ENCODE measurements around the gene OXER1. TPM values are rescaled to one million over a fixed set of nuclear protein-coding genes. Genes with fewer than 3 reads are reported as not detected.

The OXER1 gene
- total RNA-seq, 1 experiment from 2014 or later = not detected

- ChIA-PET CTCF (no interaction called here), POLR2A (ENCODE audit: unreplicated experiment) (no interaction called here)
- no peaks in the 10 kb centered on the region for H3K9me3 ChIP-seq (ENCODE audit: insufficient read depth, low read depth)
- H2AFZ ChIP-seq = no peak overlapping the region
- TF ChIP-seq CTCF (conservative IDR thresholded peaks at IDR 0.05) (no peak), EZH2 (IDR thresholded peaks at IDR 0.05; ENCODE audit: low read depth) (no peak)
- no peaks in the 10 kb centered on the region for H3K79me2 ChIP-seq (ENCODE audit: low read depth)
- H3K27me3 ChIP-seq (ENCODE audit: insufficient read depth, low read depth) = no peaks in the 10 kb centered on the region
- BruUV-seq (replicated peaks) = no TSS peak
- H3K9me2 ChIP-seq (ENCODE audit: insufficient read depth) = no peaks in the 10 kb centered on the region
- H3K4me2 ChIP-seq = no peak overlapping the region
- H3F3A ChIP-seq (ENCODE audit: insufficient read depth, low read depth) = no peaks in the 10 kb centered on the region; the same call in 1 of the 2 replicates
- no peaks in the 10 kb centered on the region for H3K4me1 ChIP-seq (replicated peaks; ENCODE audit: insufficient read depth)
- no peaks in the 10 kb centered on the region for H4K20me1 ChIP-seq (ENCODE audit: insufficient read depth)
- intact Hi-C loops (cut with micrococcal nuclease; ENCODE audit: unreplicated experiment) = no loop called here
- H3K36me3 ChIP-seq (ENCODE audit: low read depth) = no peaks in the 10 kb centered on the region
- no peak for DNase-seq
- H3K27ac ChIP-seq = no peak overlapping the region
- no peak overlapping the region for H3K4me3 ChIP-seq
These were observed 10.8 kb downstream of the OXER1 start for GRCh38 chr2:42752816-42753813.

DNA sequence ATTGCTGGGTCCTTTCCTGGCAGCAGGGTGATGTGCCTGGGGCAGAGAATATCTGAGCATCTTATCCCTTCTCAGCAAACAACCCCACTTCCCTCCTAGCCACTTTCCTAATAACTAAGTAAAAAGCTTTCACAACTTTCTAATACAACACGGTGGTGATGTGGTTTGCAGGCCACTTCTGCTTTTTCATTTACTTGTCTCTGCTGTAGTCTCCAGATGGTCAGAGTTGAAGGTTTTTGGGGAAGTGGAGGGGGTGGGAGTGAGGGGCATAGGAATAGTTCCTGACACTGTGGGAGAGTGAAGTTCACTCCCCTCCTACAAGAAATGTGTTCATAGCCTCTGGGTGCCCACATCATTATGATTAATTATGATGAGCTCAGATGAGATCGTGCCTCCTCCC lies 11.6 kb downstream of the OXER1 start:
- Histone ChIP-seq H3K4me3 (no peak overlapping the region), H3K9me2 (ENCODE audit: insufficient read depth) (no peaks in the 10 kb centered on the region), H3K4me1 (replicated peaks; ENCODE audit: insufficient read depth) (no peaks in the 10 kb centered on the region), H3F3A (ENCODE audit: insufficient read depth, low read depth) (no peaks in the 10 kb centered on the region; the same call in 1 of the 2 replicates), H3K36me3 (ENCODE audit: low read depth) (no peaks in the 10 kb centered on the region), H3K4me2 (no peak overlapping the region), H3K27me3 (ENCODE audit: insufficient read depth, low read depth) (no peaks in the 10 kb centered on the region), H2AFZ (no peak overlapping the region), H3K9me3 (ENCODE audit: insufficient read depth, low read depth) (no peaks in the 10 kb centered on the region), H4K20me1 (ENCODE audit: insufficient read depth) (no peaks in the 10 kb centered on the region), H3K27ac (no peak overlapping the region), H3K79me2 (ENCODE audit: low read depth) (no peaks in the 10 kb centered on the region)
- DNase-seq = no peak
- ChIA-PET POLR2A (ENCODE audit: unreplicated experiment) (interaction anchor here (0.6 kb wide), 1 partner anchor 385 kb away, joined by 6 read pairs; no protein-coding TSS in a partner anchor), CTCF (no interaction called here)
- intact Hi-C loops (cut with micrococcal nuclease; ENCODE audit: unreplicated experiment) = no loop called here
- TF ChIP-seq CTCF (conservative IDR thresholded peaks at IDR 0.05) (no peak), EZH2 (IDR thresholded peaks at IDR 0.05; ENCODE audit: low read depth) (no peak)
- BruUV-seq (replicated peaks) = no TSS peak

DNA sequence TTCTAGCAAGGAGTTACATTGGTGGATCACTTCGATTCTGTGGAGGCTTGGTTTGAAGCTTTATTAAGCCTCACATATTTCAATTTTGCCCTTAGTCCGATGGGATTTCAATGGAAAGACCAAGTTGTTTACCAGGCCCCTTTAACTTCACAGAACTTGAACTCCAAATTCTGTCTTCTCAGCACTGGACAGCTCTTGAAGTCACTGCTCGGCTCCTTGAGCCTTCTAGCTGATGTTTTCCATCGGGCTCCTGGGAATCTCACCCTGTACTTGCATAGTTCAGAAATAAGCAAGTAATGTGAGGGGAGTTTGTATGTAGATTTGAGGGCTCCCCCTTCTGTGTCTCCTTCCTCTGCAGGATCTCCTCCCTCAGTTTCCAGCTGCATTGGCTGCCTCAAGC lies 15.1 kb downstream of the OXER1 start:
- Histone ChIP-seq H3K4me2 (no peak overlapping the region), H3K4me3 (no peak overlapping the region), H3K79me2 (ENCODE audit: low read depth) (no peaks in the 10 kb centered on the region), H4K20me1 (ENCODE audit: insufficient read depth) (no peaks in the 10 kb centered on the region), H3K4me1 (replicated peaks; ENCODE audit: insufficient read depth) (no peaks in the 10 kb centered on the region), H3K9me3 (ENCODE audit: insufficient read depth, low read depth) (no peaks in the 10 kb centered on the region), H3K9me2 (ENCODE audit: insufficient read depth) (no peaks in the 10 kb centered on the region), H3K36me3 (ENCODE audit: low read depth) (no peaks in the 10 kb centered on the region), H3F3A (ENCODE audit: insufficient read depth, low read depth) (no peaks in the 10 kb centered on the region; the same call in 1 of the 2 replicates), H2AFZ (no peak overlapping the region), H3K27ac (no peak overlapping the region), H3K27me3 (ENCODE audit: insufficient read depth, low read depth) (no peaks in the 10 kb centered on the region)
- no peak for TF ChIP-seq EZH2 (IDR thresholded peaks at IDR 0.05; ENCODE audit: low read depth)
- no peak for TF ChIP-seq CTCF (conservative IDR thresholded peaks at IDR 0.05)
- ChIA-PET POLR2A (ENCODE audit: unreplicated experiment) (no interaction called here), CTCF (no interaction called here)
- intact Hi-C loops (cut with micrococcal nuclease; ENCODE audit: unreplicated experiment) = no loop called here
- BruUV-seq (replicated peaks) = no TSS peak
- no peak for DNase-seq
